H1 (cell line): Measurements from ENCODE around the gene ADAM12.

Source experiments
- CTCF ChIP-seq, 3 experiments: IDR thresholded peaks; 1 replicate in 2 of 3; 2 replicates in 1 of 3; pipeline versions ENCODE4 v1.5.1 to v1.6.1; 2011; ENCODE audit warnings: low read length in 3 of 3, mild to moderate bottlenecking in 3 of 3, inconsistent platforms in 2 of 3, low read depth in 1 of 3, moderate library complexity in 1 of 3; ENCODE audit not compliant: insufficient read depth in 1 of 3; ENCODE audit errors: control extremely low read depth in 1 of 3
- EZH2 ChIP-seq: fragments of 200-600 bp; sonication (generic); IDR thresholded peaks from 2 replicates; pipeline ENCODE4 v1.7.1; 2012; ENCODE audit warnings: low read depth, mild to moderate bottlenecking, moderate library complexity, low read length, inconsistent platforms; ENCODE audit not compliant: severe bottlenecking
- FOSL1 ChIP-seq: IDR thresholded peaks from 2 replicates; pipeline ENCODE4 v1.6.1; 2011; ENCODE audit warnings: mild to moderate bottlenecking, low read depth, low read length, moderate library complexity; ENCODE audit not compliant: insufficient read depth
- POLR2A ChIP-seq, 2 experiments: IDR thresholded peaks; 1 replicate in 1 of 2; 2 replicates in 1 of 2; pipeline ENCODE4 v1.6.1; 2011; ENCODE audit warnings: low read depth in 2 of 2, low read length in 2 of 2, mild to moderate bottlenecking in 2 of 2; ENCODE audit errors: control extremely low read depth in 1 of 2
- POLR2AphosphoS5 ChIP-seq: IDR thresholded peaks from 2 replicates; pipeline ENCODE4 v1.6.1; 2011; ENCODE audit warnings: low read depth, low read length
- RAD21 ChIP-seq, 2 experiments: IDR thresholded peaks in 1 of 2; conservative IDR thresholded peaks in 1 of 2; 2 replicates each; pipeline ENCODE4 v1.6.1; 2011; ENCODE audit warnings: low read depth in 2 of 2, low read length in 2 of 2, improper control_type of control experiment in 1 of 2, inconsistent platforms in 1 of 2, mild to moderate bottlenecking in 1 of 2, moderate library complexity in 1 of 2
- RFX5 ChIP-seq: IDR thresholded peaks from 2 replicates; pipeline ENCODE4 v1.6.1; 2011; ENCODE audit warnings: low read depth, low read length, improper control_type of control experiment, borderline replicate concordance
- SIX5 ChIP-seq: IDR thresholded peaks from 2 replicates; pipeline ENCODE4 v1.6.1; 2011; ENCODE audit warnings: mild to moderate bottlenecking, low read depth, low read length
- SP1 ChIP-seq: IDR thresholded peaks from 2 replicates; pipeline ENCODE4 v1.6.1; 2011; ENCODE audit warnings: low read depth, low read length
- TAF1 ChIP-seq: IDR thresholded peaks from 2 replicates; pipeline ENCODE4 v1.6.1; 2011; ENCODE audit warnings: mild to moderate bottlenecking, low read depth, low read length
- TCF12 ChIP-seq: IDR thresholded peaks from 2 replicates; pipeline ENCODE4 v1.6.1; 2011; ENCODE audit warnings: low read depth, mild to moderate bottlenecking, low read length
- YY1 ChIP-seq: IDR thresholded peaks from 2 replicates; pipeline ENCODE4 v1.6.1; 2011; ENCODE audit warnings: low read depth, mild to moderate bottlenecking, low read length

- TF ChIP-seq RAD21 (IDR thresholded peaks at IDR 0.05 in 1 of 2, conservative IDR thresholded peaks at IDR 0.05 in 1 of 2; ENCODE audit: low read depth in 2 of 2, low read length in 2 of 2) (no peak), CTCF (IDR thresholded peaks at IDR 0.05; ENCODE audit: control extremely low read depth in 1 of 3, insufficient read depth in 1 of 3, low read depth in 1 of 3, low read length in 3 of 3) (no peak), TAF1 (no peak), POLR2A (IDR thresholded peaks at IDR 0.05; ENCODE audit: control extremely low read depth in 1 of 2, low read depth in 2 of 2, low read length in 2 of 2) (no peak), EZH2 (no peak), SP1 (no peak), SIX5 (no peak), POLR2AphosphoS5 (no peak), RFX5 (no peak), TCF12 (no peak), YY1 (no peak), FOSL1 (no peak)
Observed at GRCh38 chr10:126111516-126111915, 276.8 kb downstream of the ADAM12 start.
